Measurements from ENCODE around the gene GARIN5A. TPM values are rescaled to one million over a fixed set of nuclear protein-coding genes. Genes with fewer than 3 reads are reported as not detected.
"Not testable (repeated sequence)": the region's sequence is repeated elsewhere in the genome, so short reads cannot be mapped to it uniquely, and the experiment has no call there.

The GARIN5A gene
- polyA plus RNA-seq, 1 donor (not counting 4 experiments of a cell fraction or from before 2014, with no cell fraction given) = 0.37 TPM

DNA sequence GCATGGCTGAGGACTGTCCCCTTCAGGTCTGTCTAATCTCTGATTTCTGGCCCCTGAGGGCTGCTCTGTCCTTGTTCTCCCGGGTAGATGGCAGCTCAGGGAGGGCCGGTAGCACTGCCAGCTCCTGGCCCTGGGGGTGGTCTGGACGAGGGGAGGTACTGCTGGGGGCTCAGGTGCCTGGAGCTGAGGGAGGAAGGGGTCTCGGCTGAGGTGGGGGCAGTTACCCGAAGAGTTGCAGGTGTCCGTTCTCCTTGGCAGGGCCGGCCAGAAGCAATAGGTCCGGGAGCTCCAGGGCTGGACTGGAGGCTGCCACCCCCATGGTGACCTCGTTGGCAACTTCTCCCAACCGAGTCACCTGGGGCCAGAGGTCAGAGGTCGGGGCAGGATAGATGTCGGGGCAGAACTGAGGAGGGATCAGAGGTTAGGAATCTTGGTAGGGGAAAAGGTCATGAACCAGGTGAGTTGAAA, 1.5 kb downstream of the GARIN5A start:
- Histone ChIP-seq H3K4me1 (ENCODE audit: control insufficient read depth, extremely low read depth, insufficient read depth, low read length) (peaks cover 6% of the 10 kb centered on the region), H3K27me3 (ENCODE audit: control insufficient read depth, extremely low read depth, insufficient read depth, low read length) (no peaks in the 10 kb centered on the region), H3K27ac (ENCODE audit: control insufficient read depth, insufficient read depth, low read length) (no peak overlapping the region), H3K9me1 (ENCODE audit: control insufficient read depth, extremely low read depth, insufficient read depth, low read length) (peaks cover 2% of the 10 kb centered on the region), H3K4me2 (ENCODE audit: control insufficient read depth, extremely low read depth, insufficient read depth, low read depth, low read length) (no peak overlapping the region), H2AFZ (ENCODE audit: control insufficient read depth, low read length) (no peak overlapping the region), H3K79me2 (ENCODE audit: control insufficient read depth, insufficient read depth, low read length) (peaks cover 19% of the 10 kb centered on the region), H3K36me3 (ENCODE audit: control insufficient read depth in 2 of 2, extremely low read depth in 1 of 2, insufficient read depth in 2 of 2, low read length in 2 of 2) (peaks cover 7 to 8% of the 10 kb centered on the region in 2 experiments), H4K20me1 (ENCODE audit: control insufficient read depth, extremely low read depth, insufficient read depth, low read length) (peaks cover 6% of the 10 kb centered on the region), H3K9ac (ENCODE audit: control insufficient read depth, extremely low read depth, insufficient read depth, low read length) (no peak overlapping the region), H3K4me3 (ENCODE audit: control insufficient read depth in 2 of 3, extremely low read depth in 1 of 3, insufficient read depth in 2 of 3, low read depth in 1 of 3, low read length in 3 of 3) (no peak overlapping the region), H3K9me3 (ENCODE audit: control insufficient read depth, low read depth, low read length) (no peaks in the 10 kb centered on the region)
- dilution Hi-C loops (cut with MboI; ENCODE audit: extremely low pct_ligation_motif_present, low sequenced_read_pairs) = no loop called here
- DNase-seq (ENCODE audit: low read depth, low spot score) (no peak), FAIRE-seq (no peak)
- TF ChIP-seq EZH2 (IDR thresholded peaks at IDR 0.05; ENCODE audit: low read length) = no peak
- TF ChIP-seq, protein P1, sequence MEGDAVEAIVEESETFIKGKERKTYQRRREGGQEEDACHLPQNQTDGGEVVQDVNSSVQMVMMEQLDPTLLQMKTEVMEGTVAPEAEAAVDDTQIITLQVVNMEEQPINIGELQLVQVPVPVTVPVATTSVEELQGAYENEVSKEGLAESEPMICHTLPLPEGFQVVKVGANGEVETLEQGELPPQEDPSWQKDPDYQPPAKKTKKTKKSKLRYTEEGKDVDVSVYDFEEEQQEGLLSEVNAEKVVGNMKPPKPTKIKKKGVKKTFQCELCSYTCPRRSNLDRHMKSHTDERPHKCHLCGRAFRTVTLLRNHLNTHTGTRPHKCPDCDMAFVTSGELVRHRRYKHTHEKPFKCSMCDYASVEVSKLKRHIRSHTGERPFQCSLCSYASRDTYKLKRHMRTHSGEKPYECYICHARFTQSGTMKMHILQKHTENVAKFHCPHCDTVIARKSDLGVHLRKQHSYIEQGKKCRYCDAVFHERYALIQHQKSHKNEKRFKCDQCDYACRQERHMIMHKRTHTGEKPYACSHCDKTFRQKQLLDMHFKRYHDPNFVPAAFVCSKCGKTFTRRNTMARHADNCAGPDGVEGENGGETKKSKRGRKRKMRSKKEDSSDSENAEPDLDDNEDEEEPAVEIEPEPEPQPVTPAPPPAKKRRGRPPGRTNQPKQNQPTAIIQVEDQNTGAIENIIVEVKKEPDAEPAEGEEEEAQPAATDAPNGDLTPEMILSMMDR (optimal IDR thresholded peaks at IDR 0.05 in 1 of 3, IDR thresholded peaks at IDR 0.05 in 1 of 3, conservative IDR thresholded peaks at IDR 0.05 in 1 of 3; ENCODE audit: extremely low read depth in 1 of 3, insufficient read depth in 2 of 3, low read length in 3 of 3) = no peak

DNA sequence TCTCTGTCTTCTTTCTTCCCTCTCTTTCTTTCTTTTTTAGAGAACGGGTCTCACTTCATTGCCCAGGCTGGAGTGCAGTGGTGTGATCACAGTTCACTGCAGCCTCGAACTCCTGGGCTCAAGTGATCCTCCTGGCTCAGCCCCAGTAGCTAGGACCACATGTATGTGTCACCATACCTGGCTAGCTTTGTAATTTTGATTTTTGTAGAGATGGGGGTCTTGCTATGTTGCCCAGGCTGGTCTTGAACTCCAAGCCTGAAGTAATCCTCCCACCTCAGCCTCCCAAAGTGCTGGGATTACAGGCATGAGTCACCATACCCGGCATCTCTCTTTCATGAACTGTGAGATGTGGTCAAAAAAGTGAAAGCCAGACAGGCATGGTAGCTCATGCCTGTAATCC, 3.3 kb downstream of the GARIN5A start:
- H3K4me1 ChIP-seq (ENCODE audit: control insufficient read depth, extremely low read depth, insufficient read depth, low read length); H4K20me1 ChIP-seq (ENCODE audit: control insufficient read depth, extremely low read depth, insufficient read depth, low read length); H3K9me3 ChIP-seq (ENCODE audit: control insufficient read depth, low read depth, low read length); DNase-seq (ENCODE audit: low read depth, low spot score); H3K9me1 ChIP-seq (ENCODE audit: control insufficient read depth, extremely low read depth, insufficient read depth, low read length); dilution Hi-C loops (cut with MboI; ENCODE audit: extremely low pct_ligation_motif_present, low sequenced_read_pairs); H3K9ac ChIP-seq (ENCODE audit: control insufficient read depth, extremely low read depth, insufficient read depth, low read length); H2AFZ ChIP-seq (ENCODE audit: control insufficient read depth, low read length); H3K4me3 ChIP-seq (ENCODE audit: control insufficient read depth in 2 of 3, extremely low read depth in 1 of 3, insufficient read depth in 2 of 3, low read depth in 1 of 3, low read length in 3 of 3); H3K27me3 ChIP-seq (ENCODE audit: control insufficient read depth, extremely low read depth, insufficient read depth, low read length); H3K4me2 ChIP-seq (ENCODE audit: control insufficient read depth, extremely low read depth, insufficient read depth, low read depth, low read length); H3K27ac ChIP-seq (ENCODE audit: control insufficient read depth, insufficient read depth, low read length); H3K36me3 ChIP-seq (ENCODE audit: control insufficient read depth in 2 of 2, extremely low read depth in 1 of 2, insufficient read depth in 2 of 2, low read length in 2 of 2); FAIRE-seq: not testable (repeated sequence)
- peaks cover 14% of the 10 kb centered on the region for H3K79me2 ChIP-seq (ENCODE audit: control insufficient read depth, insufficient read depth, low read length)

DNA sequence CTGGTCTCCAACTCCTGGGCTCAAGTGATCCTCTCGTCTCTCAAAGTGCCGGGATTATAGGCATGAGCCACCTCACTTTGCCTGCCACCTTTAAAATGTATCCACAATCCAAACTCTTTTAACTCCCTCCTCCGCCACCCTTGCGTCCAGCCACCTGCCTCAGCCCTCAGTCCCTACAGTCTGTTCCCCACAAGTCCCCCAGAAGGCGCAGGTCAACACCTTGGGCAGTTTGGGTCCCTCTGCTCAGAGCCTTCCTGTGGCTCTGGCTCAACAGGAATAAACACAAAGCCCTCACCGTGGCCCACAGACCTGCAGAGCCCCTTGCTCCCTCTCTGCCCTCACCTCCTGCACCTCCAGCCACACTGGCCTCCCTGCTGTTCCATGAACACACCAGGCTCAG, 7.8 kb downstream of the GARIN5A start:
- Histone ChIP-seq H3K4me3 (ENCODE audit: control insufficient read depth in 2 of 3, extremely low read depth in 1 of 3, insufficient read depth in 2 of 3, low read depth in 1 of 3, low read length in 3 of 3) (no peak overlapping the region), H3K4me1 (ENCODE audit: control insufficient read depth, extremely low read depth, insufficient read depth, low read length) (no peaks in the 10 kb centered on the region), H3K27me3 (ENCODE audit: control insufficient read depth, extremely low read depth, insufficient read depth, low read length) (peaks cover 11% of the 10 kb centered on the region), H3K79me2 (ENCODE audit: control insufficient read depth, insufficient read depth, low read length) (no peaks in the 10 kb centered on the region), H3K9me1 (ENCODE audit: control insufficient read depth, extremely low read depth, insufficient read depth, low read length) (no peaks in the 10 kb centered on the region), H2AFZ (ENCODE audit: control insufficient read depth, low read length) (no peak overlapping the region), H4K20me1 (ENCODE audit: control insufficient read depth, extremely low read depth, insufficient read depth, low read length) (no peaks in the 10 kb centered on the region), H3K9ac (ENCODE audit: control insufficient read depth, extremely low read depth, insufficient read depth, low read length) (no peak overlapping the region), H3K36me3 (ENCODE audit: control insufficient read depth in 2 of 2, extremely low read depth in 1 of 2, insufficient read depth in 2 of 2, low read length in 2 of 2) (no peaks in the 10 kb centered on the region), H3K4me2 (ENCODE audit: control insufficient read depth, extremely low read depth, insufficient read depth, low read depth, low read length) (no peak overlapping the region), H3K9me3 (ENCODE audit: control insufficient read depth, low read depth, low read length) (no peaks in the 10 kb centered on the region), H3K27ac (ENCODE audit: control insufficient read depth, insufficient read depth, low read length) (no peak overlapping the region)
- TF ChIP-seq, protein P1 (optimal IDR thresholded peaks at IDR 0.05 in 1 of 3, IDR thresholded peaks at IDR 0.05 in 1 of 3, conservative IDR thresholded peaks at IDR 0.05 in 1 of 3; ENCODE audit: extremely low read depth in 1 of 3, insufficient read depth in 2 of 3, low read length in 3 of 3) = no peak
- TF ChIP-seq EZH2 (IDR thresholded peaks at IDR 0.05; ENCODE audit: low read length) = no peak
- DNase-seq (ENCODE audit: low read depth, low spot score) = no peak
- dilution Hi-C loops (cut with MboI; ENCODE audit: extremely low pct_ligation_motif_present, low sequenced_read_pairs) = no loop called here
- no peak for FAIRE-seq
